ENCODE results near the gene COL23A1.

Gene COL23A1

GRCh38 chr5:178551468-178551867 lies 38.7 kb downstream of the COL23A1 start:
- DNase-seq = no peak

GRCh38 chr5:178551059-178551458 lies 39.1 kb downstream of the COL23A1 start:
- peak; percentile 9 for DNase-seq

- DNase-seq = no peak
Observed at GRCh38 chr5:178548746-178549145, 41.4 kb downstream of the COL23A1 start.

GRCh38 chr5:178547753-178548415 lies 42.3 kb downstream of the COL23A1 start:
- DNase-seq = no peak

- DNase-seq = no peak
Observed at GRCh38 chr5:178547052-178547666, 43.0 kb downstream of the COL23A1 start.

- no peak for DNase-seq
Observed at GRCh38 chr5:178546675-178547033, 43.5 kb downstream of the COL23A1 start.

GRCh38 chr5:178545941-178546674 lies 44.1 kb downstream of the COL23A1 start:
- no peak for DNase-seq

GRCh38 chr5:178545176-178545575 lies 45.0 kb downstream of the COL23A1 start:
- DNase-seq = no peak

GRCh38 chr5:178544166-178544834 lies 45.9 kb downstream of the COL23A1 start:
- no peak for DNase-seq

- DNase-seq = no peak
Observed at GRCh38 chr5:178542455-178542854, 47.7 kb downstream of the COL23A1 start.

GRCh38 chr5:178540526-178540925 lies 49.7 kb downstream of the COL23A1 start:
- no peak for DNase-seq

- DNase-seq = no peak
Observed at GRCh38 chr5:178538741-178539229, 51.4 kb downstream of the COL23A1 start.

GRCh38 chr5:178537467-178538371 lies 52.5 kb downstream of the COL23A1 start:
- DNase-seq = no peak

GRCh38 chr5:178536541-178537466 lies 53.4 kb downstream of the COL23A1 start:
- DNase-seq = no peak

- no peak for DNase-seq
Observed at GRCh38 chr5:178535299-178536175, 54.7 kb downstream of the COL23A1 start.

- DNase-seq = no peak
Observed at GRCh38 chr5:178533136-178533535, 57.1 kb downstream of the COL23A1 start.

GRCh38 chr5:178532666-178533065 lies 57.5 kb downstream of the COL23A1 start:
- no peak for DNase-seq

- DNase-seq = no peak
Observed at GRCh38 chr5:178532236-178532635, 58.0 kb downstream of the COL23A1 start.

- no peak for DNase-seq
Observed at GRCh38 chr5:178531786-178532185, 58.4 kb downstream of the COL23A1 start.

GRCh38 chr5:178530526-178530925 lies 59.7 kb downstream of the COL23A1 start:
- DNase-seq = no peak

Data from CD4-positive, alpha-beta T cell treated with Interleukin-21 for 1 hour (primary cell).